GM12878 (cell line): ENCODE measurements around the gene WWTR1. TPM values are rescaled to one million over a fixed set of nuclear protein-coding genes. Genes with fewer than 3 reads are reported as not detected.

ENCODE experiments used
- ATAC-seq: fragments of 200-7000 bp; cut with Tn5 transposase; 3 replicates; pipeline ENCODE4 v1.9.1; 2020; ENCODE audit warnings: mild to moderate bottlenecking, moderate library complexity
- BruUV-seq: library from RNA; stranded (reverse); fragments of 400-500 nt; replicated peaks from 2 replicates; lab custom pipeline; 2021; lab: Mats Ljungman, UMichigan
- CTCF ChIA-PET: fragments of 300-600 bp; sonication (Branson Sonifier 250); formaldehyde crosslinking; extraction: SDS; loops from one replicate; lab custom pipeline; 2021; ENCODE audit warnings: inconsistent platforms; lab: Yijun Ruan, JAX
- POLR2A ChIA-PET: fragments of 350-600 bp; formaldehyde crosslinking; extraction: SDS; loops from one replicate; lab custom pipeline; 2021; ENCODE audit warnings: inconsistent platforms; lab: Charles Lee
- RAD21 ChIA-PET: fragments of 300-600 bp; sonication (Branson Sonifier 250); formaldehyde crosslinking; loops from one replicate; lab custom pipeline; 2023; ENCODE audit warnings: antibody characterized with exemption; ENCODE audit not compliant: unreplicated experiment; lab: Charles Lee
- SMC1A ChIA-PET: fragments of 300-600 bp; sonication (Branson Sonifier 250); formaldehyde crosslinking; loops from one replicate; lab custom pipeline; 2023; ENCODE audit not compliant: unreplicated experiment, uncharacterized antibody; lab: Charles Lee
- DNase-seq: peaks from one replicate; pipeline ENCODE4 v3.0.0-alpha.2; 2011; ENCODE audit warnings: low read depth, low spot score
- FAIRE-seq: peaks from 3 replicates; lab custom pipeline; 2011; peaks lifted over from hg19 to GRCh38; lab: Jason Lieb, UNC
- H2AFZ ChIP-seq: 2 replicates; pipeline ENCODE4 v1.6.0; 2011; ENCODE audit warnings: low read depth, low read length, control low read depth; ENCODE audit not compliant: control insufficient read depth
- H3K27ac ChIP-seq: 2 replicates; pipeline ENCODE4 v1.5.1; 2011; ENCODE audit warnings: control low read depth; ENCODE audit not compliant: control insufficient read depth, insufficient read depth
- H3K27me3 ChIP-seq, 2 experiments: replicated peaks in 1 of 2; 2 replicates each; pipeline versions ENCODE4 v1.6.0 to v1.6.1; 2011; ENCODE audit warnings: low read length in 1 of 2; ENCODE audit not compliant: control insufficient read depth in 2 of 2, insufficient read depth in 2 of 2
- H3K36me3 ChIP-seq, 2 experiments: 2 replicates each; pipeline ENCODE4 v1.5.1; 2011; ENCODE audit warnings: low read length in 1 of 2; ENCODE audit not compliant: control insufficient read depth in 2 of 2, insufficient read depth in 2 of 2
- H3K4me1 ChIP-seq: 2 replicates; pipeline ENCODE4 v1.6.1; 2011; ENCODE audit warnings: mild to moderate bottlenecking, low read length, moderate library complexity, mixed read lengths; ENCODE audit not compliant: control insufficient read depth, insufficient read depth
- H3K4me2 ChIP-seq: 2 replicates; pipeline ENCODE4 v1.6.0; 2011; ENCODE audit warnings: control low read depth; ENCODE audit not compliant: control insufficient read depth, insufficient read depth
- H3K4me3 ChIP-seq: fragments of 200-600 bp; sonication (generic); 2 replicates; pipeline ENCODE4 v1.5.1; 2016
- H3K79me2 ChIP-seq: 2 replicates; pipeline ENCODE4 v1.6.0; 2011; ENCODE audit warnings: low read length; ENCODE audit not compliant: control insufficient read depth, insufficient read depth
- H3K9ac ChIP-seq: 2 replicates; pipeline ENCODE4 v1.8.0; 2011; ENCODE audit warnings: low read length, control low read depth, mixed read lengths; ENCODE audit not compliant: control insufficient read depth, insufficient read depth
- H3K9me3 ChIP-seq: replicated peaks from 3 replicates; pipeline ENCODE4 v1.5.1; 2011; ENCODE audit warnings: mild to moderate bottlenecking, low read length; ENCODE audit not compliant: control insufficient read depth, insufficient read depth
- H4K20me1 ChIP-seq: 2 replicates; pipeline ENCODE4 v1.6.0; 2011; ENCODE audit not compliant: control insufficient read depth, insufficient read depth
- CUX1 ChIP-seq: IDR thresholded peaks from 2 replicates; pipeline ENCODE4 v1.6.1; 2012; ENCODE audit warnings: improper control_type of control experiment, low read depth, low read length; ENCODE audit not compliant: insufficient replicate concordance
- NBN ChIP-seq: fragments of 450-650 bp; IDR thresholded peaks from 2 replicates; pipeline ENCODE4 v1.6.1; 2016
- PBX3 ChIP-seq: IDR thresholded peaks from 2 replicates; pipeline ENCODE4 v1.6.1; 2011; ENCODE audit warnings: mild to moderate bottlenecking, low read depth, low read length, moderate library complexity; ENCODE audit not compliant: insufficient replicate concordance
- PML ChIP-seq: IDR thresholded peaks from 2 replicates; pipeline ENCODE4 v1.6.1; 2012; ENCODE audit warnings: low read length, inconsistent platforms
- SIX5 ChIP-seq: IDR thresholded peaks from 2 replicates; pipeline ENCODE4 v1.6.1; 2011; ENCODE audit warnings: mild to moderate bottlenecking, low read depth, low read length, moderate library complexity; ENCODE audit not compliant: severe bottlenecking
- WGBS: methylation state at CpG from one replicate; pipeline ENCODE4 v1.1.6; 2016; ENCODE audit warnings: low lambda C conversion rate; ENCODE audit not compliant: insufficient replicate concordance, insufficient coverage; ENCODE audit errors: missing lambda C conversion rate; 5-methylcytosine and 5-hydroxymethylcytosine counted together
- in situ Hi-C: fragments of 300-500 bp; cut with MboI; formaldehyde crosslinking; loops from 9 replicates; pipeline ENCODE4 v1.14.3; 2018; ENCODE audit warnings: mixed read lengths
- intact Hi-C: fragments of 100-400 bp; cut with micrococcal nuclease; formaldehyde crosslinking; loops from one replicate; pipeline ENCODE4 v1.14.2; 2022; ENCODE audit not compliant: unreplicated experiment
- polyA plus RNA-seq, 11 experiments: library from polyadenylated mRNA; depleted of rRNA in 4 of 11; unstranded in 6 of 11; stranded (reverse) in 5 of 11; fragments of >200 nt; fragmentation: Nextera tagmentation in 4 of 11; fragmentation: Illumina TruSeq in 1 of 11; extraction: Ambion mirVana in 4 of 11; extraction: Trizol in 1 of 11; gene quantifications; 1 replicate in 1 of 11; 2 replicates in 10 of 11; pipeline versions ENCODE4 v1.2.1 to v1.2.3, GENCODE V29; 2011 to 2016; ENCODE audit warnings: inconsistent platforms in 2 of 11, missing spikeins in 2 of 11, low read depth in 1 of 11
- total RNA-seq, 4 experiments: library from RNA; depleted of rRNA in 3 of 4; stranded (reverse); fragments of >200 nt in 3 of 4; fragmentation: Illumina TruSeq in 1 of 4; extraction: Trizol in 1 of 4; gene quantifications; 2 replicates each; pipeline versions ENCODE4 v1.2.1 to v1.2.3, GENCODE V29; 2013 to 2021

WWTR1 gene
- total and polyA plus RNA-seq, 10 of the 15 experiments (the other 5 are each of a cell fraction or from before 2014, with no cell fraction given) = 2.5 to 18.5 (median 5.8) TPM

- Histone ChIP-seq H3K4me1 (no peaks in the 10 kb centered on the region), H3K79me2 (no peaks in the 10 kb centered on the region), H4K20me1 (no peaks in the 10 kb centered on the region), H3K36me3 (no peaks in the 10 kb centered on the region), H3K27me3 (no peaks in the 10 kb centered on the region), H3K4me3 (no peak overlapping the region), H3K9me3 (no peaks in the 10 kb centered on the region), H2AFZ (no peak overlapping the region), H3K4me2 (no peak overlapping the region), H3K27ac (no peak overlapping the region), H3K9ac (no peak overlapping the region)
- POLR2A ChIA-PET = no interaction called here
- FAIRE-seq (no peak), DNase-seq (no peak), ATAC-seq (no peak)
- BruUV-seq = no TSS peak
- in situ Hi-C loops (no loop called here), intact Hi-C loops (no loop called here)
- CTCF ChIA-PET = no interaction called here
- 74% methylated on average over 6 of the region's 7 CpGs for WGBS
- SMC1A ChIA-PET = interaction anchor here (0.7 to 1.0 kb wide), 2 partner anchors 8 to 164 kb away, joined by 3 read pairs; no protein-coding TSS in a partner anchor
- RAD21 ChIA-PET = no interaction called here
- no peak for TF ChIP-seq SIX5
- TF ChIP-seq PML = no peak
- no peak for TF ChIP-seq NBN
- no peak for TF ChIP-seq PBX3
- TF ChIP-seq CUX1 = no peak
Measured at GRCh38 chr3:149678351-149678950, 20.6 kb upstream of the WWTR1 start.
